GM12875 (cell line): ENCODE results near the gene CDH8.

Source experiments
- H3K4me3 ChIP-seq: one replicate; pipeline ENCODE4 v1.5.1; 2011; ENCODE audit warnings: low read depth, low read length, control low read depth
- TF ChIP-seq, protein P1 (sequence below): IDR thresholded peaks from 2 replicates; pipeline ENCODE4 v1.5.1; 2011; ENCODE audit warnings: low read depth, mild to moderate bottlenecking, control low read depth, inconsistent platforms, low read length, moderate library complexity, borderline replicate concordance; ENCODE audit not compliant: insufficient read depth

Gene CDH8

DNA sequence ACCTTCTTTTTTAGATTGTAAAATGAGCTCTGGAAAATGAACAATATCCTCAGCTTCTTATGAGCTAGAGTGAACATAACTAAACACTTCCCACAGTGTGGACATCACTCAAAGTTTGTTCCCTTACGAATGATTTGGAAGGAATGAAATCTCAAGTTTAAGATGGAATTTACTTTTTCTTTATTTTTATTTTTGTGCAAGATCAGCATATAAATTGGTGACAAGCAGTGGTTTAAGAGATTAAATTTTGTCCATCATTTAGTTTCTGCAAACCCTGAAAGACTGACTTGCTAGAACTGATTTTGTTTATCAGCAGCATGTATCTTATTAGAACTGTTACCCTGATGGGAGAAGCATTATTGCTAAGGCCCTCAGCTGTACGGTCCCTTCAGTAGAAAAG lies 420.1 kb downstream of the CDH8 start:
- no peak overlapping the region for H3K4me3 ChIP-seq
- TF ChIP-seq, protein P1, sequence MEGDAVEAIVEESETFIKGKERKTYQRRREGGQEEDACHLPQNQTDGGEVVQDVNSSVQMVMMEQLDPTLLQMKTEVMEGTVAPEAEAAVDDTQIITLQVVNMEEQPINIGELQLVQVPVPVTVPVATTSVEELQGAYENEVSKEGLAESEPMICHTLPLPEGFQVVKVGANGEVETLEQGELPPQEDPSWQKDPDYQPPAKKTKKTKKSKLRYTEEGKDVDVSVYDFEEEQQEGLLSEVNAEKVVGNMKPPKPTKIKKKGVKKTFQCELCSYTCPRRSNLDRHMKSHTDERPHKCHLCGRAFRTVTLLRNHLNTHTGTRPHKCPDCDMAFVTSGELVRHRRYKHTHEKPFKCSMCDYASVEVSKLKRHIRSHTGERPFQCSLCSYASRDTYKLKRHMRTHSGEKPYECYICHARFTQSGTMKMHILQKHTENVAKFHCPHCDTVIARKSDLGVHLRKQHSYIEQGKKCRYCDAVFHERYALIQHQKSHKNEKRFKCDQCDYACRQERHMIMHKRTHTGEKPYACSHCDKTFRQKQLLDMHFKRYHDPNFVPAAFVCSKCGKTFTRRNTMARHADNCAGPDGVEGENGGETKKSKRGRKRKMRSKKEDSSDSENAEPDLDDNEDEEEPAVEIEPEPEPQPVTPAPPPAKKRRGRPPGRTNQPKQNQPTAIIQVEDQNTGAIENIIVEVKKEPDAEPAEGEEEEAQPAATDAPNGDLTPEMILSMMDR: no peak

DNA sequence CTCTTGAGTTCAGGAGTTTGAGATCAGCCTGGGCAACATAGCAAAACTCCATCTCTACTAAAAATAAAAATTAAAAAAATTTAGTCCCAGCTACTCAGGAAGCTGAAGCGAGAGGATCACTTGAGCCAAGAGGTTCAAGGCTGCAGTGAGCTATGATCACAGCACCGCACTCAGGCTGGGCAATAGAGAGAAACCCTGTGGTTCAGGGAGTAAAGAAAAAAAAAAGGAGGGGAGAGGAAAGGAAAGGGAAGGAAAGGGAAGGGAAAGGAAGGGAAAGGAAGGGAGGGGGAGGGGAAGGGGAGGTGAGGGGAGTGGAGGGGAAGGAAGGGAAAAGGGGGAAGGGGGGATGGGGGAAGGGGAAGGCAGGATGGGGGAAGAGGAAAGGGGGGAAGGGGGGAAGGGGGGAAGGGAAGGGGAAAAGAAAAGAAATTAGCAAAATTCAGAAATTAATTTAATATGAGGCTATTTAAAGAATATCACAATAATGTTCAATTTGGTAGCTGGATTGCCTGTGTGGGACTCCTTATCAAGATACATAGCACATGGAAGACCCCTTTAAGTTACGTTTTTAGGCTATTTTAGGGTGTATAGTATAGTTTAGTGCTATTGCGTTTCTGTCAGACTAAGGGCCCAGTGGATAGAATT lies 424.3 kb downstream of the CDH8 start:
- TF ChIP-seq, protein P1: no peak
- H3K4me3 ChIP-seq: no peak overlapping the region

DNA sequence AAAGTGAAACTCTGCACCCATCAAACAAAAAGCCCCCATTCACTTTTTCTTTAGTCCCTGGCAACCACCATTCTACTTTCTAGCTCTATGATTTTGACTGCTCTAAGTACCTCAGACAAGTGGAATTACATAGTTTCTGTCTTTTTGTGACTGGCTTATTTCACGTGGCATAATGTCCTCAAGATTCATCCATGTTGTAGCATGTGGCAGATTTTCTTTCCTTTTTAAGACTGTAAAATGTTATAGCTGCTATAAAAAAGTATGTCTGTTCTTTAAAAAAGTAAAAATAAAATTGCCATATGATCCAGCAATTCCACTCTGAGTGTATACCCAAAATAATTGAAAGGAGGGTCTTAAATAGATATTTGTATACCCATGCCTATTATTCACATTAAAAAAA lies 429.7 kb downstream of the CDH8 start:
- H3K4me3 ChIP-seq: no peak overlapping the region
- TF ChIP-seq, protein P1: no peak
